Activated gamma-delta T cell (primary cell): Measurements from ENCODE around the gene ARSI.
"Not testable (repeated sequence)": the region's sequence is repeated elsewhere in the genome, so short reads cannot be mapped to it uniquely, and the experiment has no call there.

ENCODE experiments used
- DNase-seq: peaks from one replicate; lab custom pipeline; 2025; lab: John Stamatoyannopoulos, UW

Gene ARSI

GRCh38 chr5:150265870-150266383, 36.8 kb downstream of the ARSI start:
- DNase-seq = no peak

DNA sequence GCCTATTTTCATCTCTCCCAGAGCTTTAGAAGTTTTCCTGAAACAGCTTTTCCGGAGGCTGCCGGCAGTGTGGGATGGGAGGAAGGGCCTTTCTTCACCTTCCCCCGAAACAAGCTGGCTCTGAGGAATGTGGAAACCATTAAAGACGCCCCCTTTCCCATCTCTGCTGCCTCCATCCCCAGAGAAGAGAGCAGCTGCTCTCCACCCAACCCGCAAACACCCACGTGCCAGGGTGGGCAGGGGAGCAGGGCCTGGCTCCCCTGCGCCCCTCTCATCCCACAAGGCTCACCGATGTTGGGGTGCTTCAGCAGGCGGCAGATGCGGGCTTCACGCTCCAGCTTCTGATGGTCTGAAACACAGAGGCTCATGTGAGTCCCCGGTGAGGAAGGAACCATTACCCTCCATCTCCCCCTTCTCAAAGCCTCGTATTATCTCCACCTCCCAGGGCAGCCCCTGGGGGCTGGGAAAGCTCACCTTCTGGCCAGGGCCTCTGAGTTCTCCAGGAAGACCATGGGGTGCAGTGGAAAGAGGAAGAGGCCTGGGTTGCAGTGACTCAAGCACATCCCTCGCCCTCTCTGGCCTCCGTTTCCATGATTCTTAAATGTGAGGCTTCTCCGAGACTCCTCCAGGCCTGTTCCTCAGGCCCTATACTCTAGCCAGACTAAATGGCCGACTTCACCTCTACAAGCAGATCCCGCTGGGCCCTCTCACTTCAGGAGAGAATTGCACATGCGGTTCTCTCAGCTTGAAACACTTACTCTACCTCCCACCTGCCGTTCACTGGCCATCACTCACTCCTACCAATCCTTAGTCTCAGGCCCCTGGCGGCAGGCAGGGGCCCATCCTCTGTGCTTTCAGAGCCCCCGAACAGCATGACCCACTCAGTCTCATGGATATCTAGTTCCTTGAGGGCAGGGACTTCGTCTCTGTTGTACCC, 37.8 kb downstream of the ARSI start:
- no peak for DNase-seq

- DNase-seq = no peak
Measured at GRCh38 chr5:150263801-150264621, 38.7 kb downstream of the ARSI start.

GRCh38 chr5:150263375-150263775, 39.3 kb downstream of the ARSI start:
- no peak for DNase-seq

DNA sequence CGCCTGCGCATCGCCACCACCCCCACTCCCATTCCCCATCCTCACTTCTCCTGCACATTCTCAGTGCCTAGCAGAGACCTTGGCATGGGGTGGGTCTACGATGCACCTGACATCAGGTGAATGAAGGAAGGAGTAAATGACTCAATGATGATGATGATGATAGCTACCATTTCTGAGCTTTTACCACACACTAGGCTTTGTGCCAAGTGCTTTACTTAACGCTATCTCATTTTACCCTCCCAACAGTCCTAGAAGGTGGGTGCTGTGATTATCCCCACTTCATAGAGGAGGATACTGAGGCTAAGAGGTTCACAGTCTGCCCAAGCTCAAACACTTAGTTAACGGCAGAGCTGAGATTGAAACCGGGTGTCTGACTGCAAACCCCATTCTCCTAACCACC, 40.2 kb downstream of the ARSI start:
- no peak for DNase-seq

DNA sequence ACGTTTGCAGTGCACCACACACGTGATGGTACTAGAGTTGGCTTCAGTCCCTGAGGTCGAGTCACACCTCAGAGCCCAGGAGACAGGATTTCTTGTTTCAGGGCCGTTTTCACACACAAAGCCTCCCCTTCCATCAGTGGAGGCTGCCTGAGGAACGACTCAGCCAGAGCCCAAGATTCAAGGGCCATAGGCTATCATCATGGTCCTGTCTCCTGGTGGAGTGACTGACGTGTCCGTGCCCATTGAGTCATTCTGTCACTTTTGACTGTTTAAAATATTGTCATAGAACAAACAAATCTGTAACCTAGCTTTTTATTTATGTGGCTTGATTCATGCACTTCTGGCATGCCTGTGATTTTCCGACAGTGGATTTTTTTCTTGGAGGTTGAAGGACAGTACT, 41.5 kb downstream of the ARSI start:
- DNase-seq = no peak

- DNase-seq = no peak
Measured at GRCh38 chr5:150258130-150258529, 44.6 kb downstream of the ARSI start.

DNA sequence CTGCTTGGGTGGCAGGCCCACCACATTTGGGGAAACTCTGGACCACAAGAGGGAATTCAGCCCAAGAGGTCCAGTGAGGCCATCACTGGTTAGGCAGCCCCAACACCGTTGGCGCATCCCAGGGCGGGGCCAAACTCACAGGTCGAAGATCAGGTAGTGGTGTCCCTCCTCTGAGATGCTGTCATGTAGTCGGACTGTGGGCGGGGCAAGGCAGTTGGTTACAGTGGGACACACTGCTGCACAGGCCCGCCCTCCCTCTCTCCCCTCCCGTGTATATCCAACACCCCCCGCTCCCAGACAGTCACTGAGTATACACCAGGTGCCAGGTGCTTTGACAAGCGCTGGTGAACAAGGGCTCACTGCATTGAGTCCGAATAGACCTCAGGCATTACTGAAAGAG, 45.3 kb downstream of the ARSI start:
- DNase-seq = no peak

GRCh38 chr5:150256410-150257064, 46.2 kb downstream of the ARSI start:
- no peak for DNase-seq

GRCh38 chr5:150255659-150256409, 46.9 kb downstream of the ARSI start:
- DNase-seq = no peak

- DNase-seq = no peak
Measured at GRCh38 chr5:150254774-150255173, 47.9 kb downstream of the ARSI start.

DNA sequence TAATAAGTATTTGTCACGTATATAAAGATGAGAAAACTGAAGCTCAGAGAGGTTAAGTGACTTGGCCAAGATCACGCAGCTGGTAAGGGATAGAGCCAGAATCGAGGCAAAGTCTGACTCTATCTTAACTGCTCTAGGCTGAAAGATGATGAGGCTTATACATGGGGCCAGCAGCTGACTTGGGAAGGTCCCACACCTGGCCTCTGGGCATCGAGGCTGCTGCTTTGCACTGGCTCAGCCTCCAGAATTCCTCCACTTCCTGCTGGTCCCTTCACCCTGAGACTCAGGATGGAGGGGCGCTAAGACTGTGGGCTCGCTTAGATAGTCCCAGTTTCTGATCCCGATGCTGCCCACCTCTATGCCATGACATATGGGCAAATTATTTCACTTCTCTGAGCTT, 48.3 kb downstream of the ARSI start:
- no peak for DNase-seq

DNA sequence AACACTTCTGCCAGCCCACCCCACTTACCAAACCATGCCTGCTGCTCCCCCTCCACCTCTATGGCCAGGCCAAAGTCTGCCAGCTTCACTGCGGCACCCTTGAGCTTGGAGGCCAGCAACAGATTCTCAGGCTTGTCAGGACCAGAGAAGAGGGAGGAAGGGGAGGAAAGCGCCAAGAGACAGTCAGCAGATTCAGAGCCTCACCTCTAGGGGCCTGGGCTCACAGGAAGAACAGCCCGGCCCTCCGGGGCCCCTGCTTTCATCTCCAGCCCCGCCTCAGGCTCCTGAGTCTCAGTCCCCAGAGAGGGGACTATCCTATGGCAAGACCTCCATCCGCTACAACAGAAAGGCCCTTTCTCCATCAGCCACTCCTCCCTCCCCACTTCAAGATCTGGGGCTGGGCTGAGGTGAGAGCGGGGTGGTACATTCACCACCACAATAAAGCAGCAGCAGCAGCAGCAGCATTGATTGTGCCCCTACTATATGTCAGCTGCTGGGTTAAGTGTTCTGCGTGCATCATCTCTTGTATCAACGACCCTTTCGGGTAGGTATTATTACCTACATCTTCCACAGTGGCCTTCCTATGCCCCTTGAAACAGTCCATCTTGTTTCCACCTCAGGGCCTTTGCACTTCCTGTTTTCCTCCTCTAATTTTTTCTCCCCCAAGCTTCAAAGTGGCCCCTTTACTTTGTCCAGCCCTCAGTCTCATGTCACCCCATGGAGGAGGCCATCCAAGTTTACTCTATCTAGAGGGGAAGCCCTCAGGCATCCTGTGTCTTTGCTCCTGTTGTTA, 49.1 kb downstream of the ARSI start:
- no peak for DNase-seq

DNA sequence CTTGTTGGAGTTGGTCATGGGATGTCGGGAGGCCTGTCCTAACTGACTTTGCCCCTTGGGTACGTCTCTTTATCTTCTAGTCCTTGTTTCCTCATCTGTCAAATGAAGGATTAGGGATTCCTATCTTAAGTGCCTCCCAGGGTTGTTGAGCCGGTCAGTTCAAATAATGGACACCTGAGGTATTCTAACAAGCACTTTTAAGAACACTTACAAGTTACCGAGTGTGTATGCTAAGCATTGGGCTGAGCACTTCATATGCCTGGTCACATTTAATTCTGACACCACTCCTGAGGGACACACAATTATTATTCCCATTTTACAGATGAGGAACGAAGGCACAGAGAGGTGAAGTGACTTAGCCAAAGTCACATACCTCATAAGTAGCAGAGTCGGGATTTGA, 50.2 kb downstream of the ARSI start:
- no peak for DNase-seq

- no peak for DNase-seq
Measured at GRCh38 chr5:150251504-150251903, 51.2 kb downstream of the ARSI start.

DNA sequence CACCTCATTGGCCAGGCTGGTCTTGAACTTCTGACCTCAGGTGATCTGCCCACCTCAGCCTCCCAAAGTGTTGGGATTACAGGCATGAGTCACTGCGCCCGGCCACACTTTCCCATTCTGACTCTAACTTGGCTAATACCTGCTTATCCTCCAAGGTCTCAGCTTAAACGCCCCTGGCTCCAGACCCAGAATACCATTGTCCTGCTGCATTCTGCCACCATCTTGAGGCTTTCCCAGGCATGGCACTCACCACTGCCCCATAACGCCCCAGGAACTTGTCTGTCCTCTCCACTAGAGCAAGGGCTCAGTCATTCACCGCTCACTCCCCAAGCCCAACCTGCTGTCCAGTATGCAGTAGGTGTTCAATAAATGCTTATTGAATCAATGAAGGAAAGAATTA, 53.0 kb downstream of the ARSI start:
- DNase-seq = no peak

GRCh38 chr5:150248946-150249345, 53.8 kb downstream of the ARSI start:
- no peak for DNase-seq

DNA sequence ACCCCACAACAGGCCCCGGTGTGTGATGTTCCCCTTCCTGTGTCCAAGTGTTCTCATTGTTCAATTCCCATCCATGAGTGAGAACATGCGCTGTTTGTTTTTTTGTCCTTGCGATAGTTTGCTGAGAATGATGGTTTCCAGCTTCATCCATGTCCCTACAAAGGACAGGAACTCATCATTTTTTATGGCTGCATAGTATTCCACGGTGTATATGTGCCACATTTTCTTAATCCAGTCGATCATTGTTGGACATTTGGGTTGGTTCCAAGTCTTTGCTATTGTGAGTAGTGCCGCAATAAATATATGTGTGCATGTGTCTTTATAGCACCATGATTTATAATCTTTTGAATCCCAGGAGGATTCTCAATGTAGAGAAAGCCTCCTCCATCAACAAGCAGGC, 54.2 kb downstream of the ARSI start:
- DNase-seq = not testable (repeated sequence)

DNA sequence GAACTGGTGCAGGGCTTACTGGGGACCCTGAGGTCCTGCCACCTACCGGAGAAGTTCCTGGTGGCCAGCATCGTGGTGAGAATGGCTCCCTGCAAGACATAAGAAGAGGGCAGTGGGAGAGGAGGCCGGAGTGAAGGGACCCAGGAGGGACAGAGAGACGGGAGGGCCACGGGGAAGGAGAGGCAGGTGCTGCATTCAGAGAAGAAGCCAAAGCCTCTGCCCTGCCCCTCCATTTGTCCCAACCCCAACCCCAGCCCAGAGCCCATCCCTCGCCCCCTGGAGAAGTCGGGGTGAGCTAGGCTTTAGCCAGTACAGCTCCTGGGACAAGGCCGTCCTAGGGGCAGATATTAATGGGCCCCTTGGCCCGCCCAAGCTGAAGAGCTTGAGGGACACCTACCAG, 55.0 kb downstream of the ARSI start:
- no peak for DNase-seq

- DNase-seq = no peak
Measured at GRCh38 chr5:150246835-150247234, 55.9 kb downstream of the ARSI start.

DNA sequence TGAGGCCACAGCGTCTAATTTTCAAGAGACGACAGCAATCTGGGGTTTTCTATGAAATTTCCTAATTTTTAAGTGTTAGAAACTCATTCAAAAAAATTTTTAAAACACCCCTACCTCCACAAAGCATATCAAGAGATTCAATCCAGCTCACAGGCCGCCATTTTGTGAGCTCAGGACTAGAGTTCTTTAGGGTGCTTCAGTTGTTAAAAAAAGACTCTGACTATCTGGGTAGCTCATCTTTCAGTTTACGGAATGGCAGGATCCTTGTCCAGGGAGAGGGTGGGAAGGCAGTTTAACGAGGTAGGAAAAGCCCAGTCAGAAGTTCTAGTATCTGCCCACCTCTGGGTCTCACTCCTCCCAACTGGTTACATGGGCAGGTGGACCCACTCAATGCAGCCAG, 56.3 kb downstream of the ARSI start:
- no peak for DNase-seq
